HL-60 (cell line): ENCODE measurements around the gene XRRA1.

ENCODE experiments used
- DNase-seq, 2 experiments: peaks; one replicate each; pipeline ENCODE4 v3.0.0-alpha.2; 2010 to 2020; ENCODE audit warnings: low read depth in 1 of 2, low spot score in 1 of 2
- H3K27ac ChIP-seq: fragments of 250-450 bp; sonication (Bioruptor Pico); replicated peaks from 2 replicates; pipeline ENCODE4 v1.5.1; 2020; ENCODE audit warnings: mild to moderate bottlenecking, moderate library complexity
- H3K27me3 ChIP-seq: fragments of 250-450 bp; sonication (Bioruptor Pico); 2 replicates; pipeline ENCODE4 v1.5.1; 2021; ENCODE audit warnings: mild to moderate bottlenecking, moderate library complexity; ENCODE audit not compliant: insufficient read depth, poor library complexity, severe bottlenecking
- H3K4me3 ChIP-seq: replicated peaks from 2 replicates; pipeline ENCODE4 v1.5.1; 2011; ENCODE audit warnings: mild to moderate bottlenecking, control low read depth, low read length; ENCODE audit not compliant: insufficient read depth
- GABPA ChIP-seq: IDR thresholded peaks from 2 replicates; pipeline ENCODE4 v1.6.1; 2012; ENCODE audit warnings: low read depth
- POLR2AphosphoS5 ChIP-seq: IDR thresholded peaks from 2 replicates; pipeline ENCODE4 v1.6.1; 2012; ENCODE audit warnings: low read depth
- REST ChIP-seq: IDR thresholded peaks from 2 replicates; pipeline ENCODE4 v1.6.1; 2012; ENCODE audit warnings: low read depth; ENCODE audit not compliant: insufficient replicate concordance
- SPI1 ChIP-seq: IDR thresholded peaks from 2 replicates; pipeline ENCODE4 v1.6.1; 2012; ENCODE audit warnings: low read depth, mild to moderate bottlenecking, borderline replicate concordance
- TF ChIP-seq, protein P1 (sequence below): IDR thresholded peaks from one replicate; pipeline ENCODE4 v1.5.1; 2011; ENCODE audit warnings: low read length, control low read depth, inconsistent platforms; ENCODE audit not compliant: insufficient read depth

The XRRA1 gene

GRCh38 chr11:74847895-74848294, 101.0 kb downstream of the XRRA1 start:
- Histone ChIP-seq H3K4me3 (no peak overlapping the region), H3K27me3 (no peaks in the 10 kb centered on the region), H3K27ac (no peak overlapping the region)
- TF ChIP-seq GABPA = no peak
- no peak for TF ChIP-seq POLR2AphosphoS5
- no peak for TF ChIP-seq REST
- TF ChIP-seq, protein P1, sequence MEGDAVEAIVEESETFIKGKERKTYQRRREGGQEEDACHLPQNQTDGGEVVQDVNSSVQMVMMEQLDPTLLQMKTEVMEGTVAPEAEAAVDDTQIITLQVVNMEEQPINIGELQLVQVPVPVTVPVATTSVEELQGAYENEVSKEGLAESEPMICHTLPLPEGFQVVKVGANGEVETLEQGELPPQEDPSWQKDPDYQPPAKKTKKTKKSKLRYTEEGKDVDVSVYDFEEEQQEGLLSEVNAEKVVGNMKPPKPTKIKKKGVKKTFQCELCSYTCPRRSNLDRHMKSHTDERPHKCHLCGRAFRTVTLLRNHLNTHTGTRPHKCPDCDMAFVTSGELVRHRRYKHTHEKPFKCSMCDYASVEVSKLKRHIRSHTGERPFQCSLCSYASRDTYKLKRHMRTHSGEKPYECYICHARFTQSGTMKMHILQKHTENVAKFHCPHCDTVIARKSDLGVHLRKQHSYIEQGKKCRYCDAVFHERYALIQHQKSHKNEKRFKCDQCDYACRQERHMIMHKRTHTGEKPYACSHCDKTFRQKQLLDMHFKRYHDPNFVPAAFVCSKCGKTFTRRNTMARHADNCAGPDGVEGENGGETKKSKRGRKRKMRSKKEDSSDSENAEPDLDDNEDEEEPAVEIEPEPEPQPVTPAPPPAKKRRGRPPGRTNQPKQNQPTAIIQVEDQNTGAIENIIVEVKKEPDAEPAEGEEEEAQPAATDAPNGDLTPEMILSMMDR = no peak
- no peak for TF ChIP-seq SPI1
- no peak for DNase-seq

GRCh38 chr11:74847395-74847794, 101.5 kb downstream of the XRRA1 start:
- Histone ChIP-seq H3K4me3 (no peak overlapping the region), H3K27ac (no peak overlapping the region), H3K27me3 (no peaks in the 10 kb centered on the region)
- DNase-seq = no peak
- TF ChIP-seq, protein P1 = no peak
- TF ChIP-seq SPI1 (no peak), POLR2AphosphoS5 (no peak), GABPA (no peak), REST (no peak)

- Histone ChIP-seq H3K27ac (no peak overlapping the region), H3K27me3 (no peaks in the 10 kb centered on the region), H3K4me3 (no peak overlapping the region)
- TF ChIP-seq POLR2AphosphoS5 (no peak), GABPA (no peak), SPI1 (no peak), REST (no peak)
- TF ChIP-seq, protein P1 = no peak
- no peak for DNase-seq
These were observed 102.1 kb downstream of the XRRA1 start for GRCh38 chr11:74846770-74847169.
